HL-60 (cell line): ENCODE measurements around the gene DCP2.

Experiments used
- DNase-seq, 2 experiments: peaks; one replicate each; pipeline ENCODE4 v3.0.0-alpha.2; 2010 to 2020; ENCODE audit warnings: low read depth in 1 of 2, low spot score in 1 of 2
- H3K27ac ChIP-seq: fragments of 250-450 bp; sonication (Bioruptor Pico); replicated peaks from 2 replicates; pipeline ENCODE4 v1.5.1; 2020; ENCODE audit warnings: mild to moderate bottlenecking, moderate library complexity
- H3K27me3 ChIP-seq: fragments of 250-450 bp; sonication (Bioruptor Pico); 2 replicates; pipeline ENCODE4 v1.5.1; 2021; ENCODE audit warnings: mild to moderate bottlenecking, moderate library complexity; ENCODE audit not compliant: insufficient read depth, poor library complexity, severe bottlenecking
- H3K4me3 ChIP-seq: replicated peaks from 2 replicates; pipeline ENCODE4 v1.5.1; 2011; ENCODE audit warnings: mild to moderate bottlenecking, control low read depth, low read length; ENCODE audit not compliant: insufficient read depth
- GABPA ChIP-seq: IDR thresholded peaks from 2 replicates; pipeline ENCODE4 v1.6.1; 2012; ENCODE audit warnings: low read depth
- POLR2AphosphoS5 ChIP-seq: IDR thresholded peaks from 2 replicates; pipeline ENCODE4 v1.6.1; 2012; ENCODE audit warnings: low read depth
- REST ChIP-seq: IDR thresholded peaks from 2 replicates; pipeline ENCODE4 v1.6.1; 2012; ENCODE audit warnings: low read depth; ENCODE audit not compliant: insufficient replicate concordance
- SPI1 ChIP-seq: IDR thresholded peaks from 2 replicates; pipeline ENCODE4 v1.6.1; 2012; ENCODE audit warnings: low read depth, mild to moderate bottlenecking, borderline replicate concordance
- TF ChIP-seq, protein P1 (sequence below): IDR thresholded peaks from one replicate; pipeline ENCODE4 v1.5.1; 2011; ENCODE audit warnings: low read length, control low read depth, inconsistent platforms; ENCODE audit not compliant: insufficient read depth

DCP2 gene

GRCh38 chr5:112951124-112951702 is 25.4 kb upstream of the DCP2 start:
- no peak overlapping the region for H3K4me3 ChIP-seq
- H3K27ac ChIP-seq, result no peak overlapping the region
- TF ChIP-seq REST (no peak), GABPA (no peak), SPI1 (no peak), POLR2AphosphoS5 (no peak)
- TF ChIP-seq, protein P1, sequence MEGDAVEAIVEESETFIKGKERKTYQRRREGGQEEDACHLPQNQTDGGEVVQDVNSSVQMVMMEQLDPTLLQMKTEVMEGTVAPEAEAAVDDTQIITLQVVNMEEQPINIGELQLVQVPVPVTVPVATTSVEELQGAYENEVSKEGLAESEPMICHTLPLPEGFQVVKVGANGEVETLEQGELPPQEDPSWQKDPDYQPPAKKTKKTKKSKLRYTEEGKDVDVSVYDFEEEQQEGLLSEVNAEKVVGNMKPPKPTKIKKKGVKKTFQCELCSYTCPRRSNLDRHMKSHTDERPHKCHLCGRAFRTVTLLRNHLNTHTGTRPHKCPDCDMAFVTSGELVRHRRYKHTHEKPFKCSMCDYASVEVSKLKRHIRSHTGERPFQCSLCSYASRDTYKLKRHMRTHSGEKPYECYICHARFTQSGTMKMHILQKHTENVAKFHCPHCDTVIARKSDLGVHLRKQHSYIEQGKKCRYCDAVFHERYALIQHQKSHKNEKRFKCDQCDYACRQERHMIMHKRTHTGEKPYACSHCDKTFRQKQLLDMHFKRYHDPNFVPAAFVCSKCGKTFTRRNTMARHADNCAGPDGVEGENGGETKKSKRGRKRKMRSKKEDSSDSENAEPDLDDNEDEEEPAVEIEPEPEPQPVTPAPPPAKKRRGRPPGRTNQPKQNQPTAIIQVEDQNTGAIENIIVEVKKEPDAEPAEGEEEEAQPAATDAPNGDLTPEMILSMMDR, result no peak
- DNase-seq, result no peak
- no peaks in the 10 kb centered on the region for H3K27me3 ChIP-seq

DNA sequence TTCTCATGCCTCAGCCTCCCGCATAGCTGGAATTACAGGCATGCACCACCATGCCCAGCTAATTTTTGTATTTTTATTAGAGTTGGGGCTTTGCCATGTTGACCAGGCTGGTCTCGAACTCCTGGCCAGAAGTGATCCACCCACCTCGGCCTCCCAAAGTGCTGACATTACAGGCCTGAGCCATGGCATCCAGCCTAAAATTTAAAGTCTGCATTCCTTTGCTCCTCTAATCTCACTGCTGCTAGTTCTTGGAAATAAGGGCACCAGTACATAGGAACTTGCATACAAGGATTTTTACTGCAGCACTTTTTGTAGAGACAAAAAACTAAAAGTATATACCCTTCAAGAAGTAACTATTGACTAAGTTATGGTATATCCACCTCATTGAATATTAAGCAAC is 20.0 kb upstream of the DCP2 start:
- Histone ChIP-seq H3K4me3 (no peak overlapping the region), H3K27ac (no peak overlapping the region), H3K27me3 (no peaks in the 10 kb centered on the region)
- TF ChIP-seq, protein P1, result no peak
- TF ChIP-seq REST, result no peak
- TF ChIP-seq POLR2AphosphoS5, result no peak
- TF ChIP-seq GABPA, result no peak
- TF ChIP-seq SPI1, result no peak
- no peak for DNase-seq

GRCh38 chr5:112957036-112957808 is 19.4 kb upstream of the DCP2 start:
- no peak overlapping the region for H3K4me3 ChIP-seq
- DNase-seq, result no peak
- H3K27me3 ChIP-seq, result no peaks in the 10 kb centered on the region
- no peak overlapping the region for H3K27ac ChIP-seq
- TF ChIP-seq, protein P1, result no peak
- no peak for TF ChIP-seq POLR2AphosphoS5
- no peak for TF ChIP-seq GABPA
